CD14-positive monocyte (primary cell): Measurements from ENCODE around the gene PDPK1. TPM values are rescaled to one million over a fixed set of nuclear protein-coding genes. Genes with fewer than 3 reads are reported as not detected.
"Not testable (repeated sequence)": the region's sequence is repeated elsewhere in the genome, so short reads cannot be mapped to it uniquely, and the experiment has no call there.

ENCODE experiments used
- DNase-seq, 3 donors: peaks; one replicate each; pipeline ENCODE4 v3.0.0-alpha.2; 2011 to 2022
- H2AFZ ChIP-seq: 2 replicates; pipeline ENCODE4 v1.6.0; 2012; ENCODE audit warnings: mild to moderate bottlenecking, low read depth, low read length, inconsistent platforms; ENCODE audit not compliant: insufficient read depth, poor library complexity, severe bottlenecking
- H3K27ac ChIP-seq, 2 donors: 1 replicate in 1 of 2; 2 replicates in 1 of 2; pipeline ENCODE4 v1.5.1; 2012 to 2013; ENCODE audit warnings: low read length in 2 of 2, control low read depth in 1 of 2, inconsistent platforms in 1 of 2, low read depth in 1 of 2, mild to moderate bottlenecking in 1 of 2
- H3K27me3 ChIP-seq, 2 donors: one replicate each; pipeline versions ENCODE4 v1.6.0 to v1.6.1; 2011 to 2013; ENCODE audit warnings: low read length in 2 of 2; ENCODE audit not compliant: control insufficient read depth in 2 of 2, insufficient read depth in 2 of 2
- H3K36me3 ChIP-seq, 2 donors: replicated peaks in 1 of 2; 1 replicate in 1 of 2; 2 replicates in 1 of 2; pipeline versions ENCODE4 v1.5.1 to v1.6.1; 2012 to 2013; ENCODE audit warnings: low read length in 2 of 2, control low read depth in 1 of 2, inconsistent platforms in 1 of 2, mild to moderate bottlenecking in 1 of 2; ENCODE audit not compliant: insufficient read depth in 2 of 2, control insufficient read depth in 1 of 2
- H3K4me1 ChIP-seq, 2 donors: 1 replicate in 1 of 2; 2 replicates in 1 of 2; pipeline versions ENCODE4 v1.5.1 to v1.6.1; 2012 to 2013; ENCODE audit warnings: low read length in 2 of 2, control low read depth in 1 of 2, inconsistent platforms in 1 of 2, mild to moderate bottlenecking in 1 of 2, moderate library complexity in 1 of 2; ENCODE audit not compliant: insufficient read depth in 2 of 2, control insufficient read depth in 1 of 2
- H3K4me2 ChIP-seq: replicated peaks from 2 replicates; pipeline ENCODE3; 2012; ENCODE audit warnings: low read length, moderate library complexity, mild to moderate bottlenecking; ENCODE audit not compliant: poor library complexity, severe bottlenecking; ENCODE audit errors: extremely low read depth
- H3K4me3 ChIP-seq, 3 experiments: fragments of 200-600 bp in 1 of 3; sonication (generic) in 1 of 3; replicated peaks in 1 of 3; 1 replicate in 2 of 3; 2 replicates in 1 of 3; pipeline ENCODE4 v1.5.1; 2011 to 2013; ENCODE audit warnings: low read length in 3 of 3, mild to moderate bottlenecking in 3 of 3, control low read depth in 2 of 3, low read depth in 2 of 3, inconsistent platforms in 1 of 3, moderate library complexity in 1 of 3
- H3K79me2 ChIP-seq: 2 replicates; pipeline ENCODE4 v1.6.0; 2012; ENCODE audit warnings: mild to moderate bottlenecking, control low read depth, inconsistent platforms, low read length, moderate library complexity; ENCODE audit not compliant: insufficient read depth
- H3K9ac ChIP-seq: 2 replicates; pipeline ENCODE4 v1.6.0; 2017; ENCODE audit warnings: low read length, mild to moderate bottlenecking; ENCODE audit not compliant: insufficient read depth, poor library complexity, severe bottlenecking
- H3K9me3 ChIP-seq, 2 donors: replicated peaks in 1 of 2; 1 replicate in 1 of 2; 2 replicates in 1 of 2; pipeline versions ENCODE4 v1.5.1 to v1.6.1; 2012 to 2013; ENCODE audit warnings: low read length in 2 of 2, control low read depth in 1 of 2; ENCODE audit not compliant: control insufficient read depth in 1 of 2, insufficient read depth in 1 of 2
- H4K20me1 ChIP-seq: 2 replicates; pipeline ENCODE4 v1.6.0; 2012; ENCODE audit warnings: mild to moderate bottlenecking, low read length, control low read depth, moderate library complexity; ENCODE audit not compliant: insufficient read depth
- H3K27ac Mint-ChIP-seq, 7 donors: one replicate each; pipeline ENCODE4 v1.8.0; 2020; ENCODE audit warnings: mild to moderate bottlenecking in 7 of 7, mixed read lengths in 7 of 7, moderate library complexity in 6 of 7, inconsistent platforms in 2 of 7
- H3K27me3 Mint-ChIP-seq, 3 donors: one replicate each; pipeline ENCODE4 v1.8.0; 2021 to 2022; ENCODE audit warnings: low read depth in 3 of 3, mild to moderate bottlenecking in 3 of 3, mixed read lengths in 3 of 3, moderate library complexity in 3 of 3, inconsistent platforms in 1 of 3
- H3K36me3 Mint-ChIP-seq, 2 donors: one replicate each; pipeline ENCODE4 v1.8.0; 2020; ENCODE audit warnings: mixed read lengths in 2 of 2, inconsistent platforms in 1 of 2, mild to moderate bottlenecking in 1 of 2
- H3K4me1 Mint-ChIP-seq: one replicate; pipeline ENCODE4 v1.8.0; 2020; ENCODE audit warnings: mild to moderate bottlenecking, mixed read lengths
- H3K4me3 Mint-ChIP-seq, 2 donors: one replicate each; pipeline ENCODE4 v1.8.0; 2020; ENCODE audit warnings: mild to moderate bottlenecking in 2 of 2, mixed read lengths in 2 of 2, moderate library complexity in 1 of 2
- H3K9me3 Mint-ChIP-seq, 7 donors: one replicate each; pipeline ENCODE4 v1.8.0; 2020 to 2022; ENCODE audit warnings: mixed read lengths in 7 of 7, mild to moderate bottlenecking in 6 of 7, moderate library complexity in 6 of 7, inconsistent platforms in 2 of 7
- CTCF ChIP-seq: fragments of 200-600 bp; IDR thresholded peaks from one replicate; pipeline ENCODE4 v1.8.0; 2022; ENCODE audit warnings: antibody characterized with exemption, mild to moderate bottlenecking
- WGBS: methylation state at CpG from one replicate; pipeline ENCODE4 v1.1.5; 2013; ENCODE audit warnings: missing lambda C conversion rate; ENCODE audit not compliant: insufficient coverage; 5-methylcytosine and 5-hydroxymethylcytosine counted together
- intact Hi-C, 2 donors: fragments of 100-400 bp; cut with micrococcal nuclease; formaldehyde crosslinking; loops; one replicate each; pipeline versions ENCODE4 v1.15.0 to v1.15.1; 2023
- polyA plus RNA-seq, 3 donors: library from polyadenylated mRNA; depleted of rRNA in 1 of 3; unstranded in 2 of 3; stranded (reverse) in 1 of 3; fragments of 300-500 nt in 2 of 3; fragments of >200 nt in 1 of 3; fragmentation: Illumina TruSeq in 2 of 3; gene quantifications; 1 replicate in 2 of 3; 2 replicates in 1 of 3; pipeline ENCODE4 v1.2.3, GENCODE V29; 2012 to 2021

PDPK1 gene
- polyA plus RNA-seq, 3 donors, result 35.6 to 45.9 (median 38.6) TPM

- H3K27ac Mint-ChIP-seq, result peak overlapping the region in 1 of 7 donors; percentile 36
- whole genome bisulfite sequencing, result 96% methylated on average over 7 of the region's 12 CpGs
- H3K27ac ChIP-seq, result no peak overlapping the region
These were observed 73.7 kb downstream of the PDPK1 start for GRCh38 chr16:2611499-2611862.

GRCh38 chr16:2611877-2612276 lies 74.1 kb downstream of the PDPK1 start:
- H3K4me2 ChIP-seq, H3K27ac ChIP-seq, H3K27ac Mint-ChIP-seq, H3K9me3 Mint-ChIP-seq, H2AFZ ChIP-seq, H3K4me3 ChIP-seq, H3K27me3 Mint-ChIP-seq, H3K4me3 Mint-ChIP-seq, intact Hi-C loops, H3K27me3 ChIP-seq, H3K4me1 ChIP-seq, H3K9ac ChIP-seq, H3K9me3 ChIP-seq, DNase-seq: not testable (repeated sequence)
- peaks cover 26% of the 10 kb centered on the region for H3K79me2 ChIP-seq
- Mint-ChIP-seq H3K36me3 (peaks cover 24 to 27% of the 10 kb centered on the region in 2 donors), H3K4me1 (peaks cover 12% of the 10 kb centered on the region)
- H3K36me3 ChIP-seq, result peaks cover 20 to 27% of the 10 kb centered on the region in 2 donors
- H4K20me1 ChIP-seq, result peaks cover 30% of the 10 kb centered on the region
- no CpG with 5 or more reads among the region's 17 CpGs for WGBS

More at GRCh38 chr16:2611499-2611862, 73.7 kb downstream of the PDPK1 start:
- no peak for TF ChIP-seq CTCF
- Mint-ChIP-seq H3K27me3 (no peaks in the 10 kb centered on the region), H3K4me1 (peaks cover 12% of the 10 kb centered on the region), H3K36me3 (peaks cover 24 to 27% of the 10 kb centered on the region in 2 donors), H3K4me3 (no peak overlapping the region), H3K9me3 (no peaks in the 10 kb centered on the region)
- Histone ChIP-seq H3K9me3 (no peaks in the 10 kb centered on the region), H3K79me2 (peaks cover 26% of the 10 kb centered on the region), H3K36me3 (peaks cover 20 to 27% of the 10 kb centered on the region in 2 donors), H3K4me3 (no peak overlapping the region), H3K4me2 (no peak overlapping the region), H4K20me1 (peaks cover 30% of the 10 kb centered on the region), H3K4me1 (peaks cover 10 to 11% of the 10 kb centered on the region in 2 donors), H3K27me3 (no peaks in the 10 kb centered on the region), H2AFZ (no peak overlapping the region), H3K9ac (no peak overlapping the region)
- intact Hi-C loops, result no loop called here
- DNase-seq, result no peak

GRCh38 chr16:2613251-2613650 lies 75.4 kb downstream of the PDPK1 start:
- Histone ChIP-seq H3K79me2 (peaks cover 19% of the 10 kb centered on the region), H4K20me1 (peaks cover 21% of the 10 kb centered on the region), H3K36me3 (peaks cover 20 to 27% of the 10 kb centered on the region in 2 donors)
- peaks cover 24 to 27% of the 10 kb centered on the region in 2 donors for H3K36me3 Mint-ChIP-seq
- DNase-seq, H3K4me1 Mint-ChIP-seq, H3K9me3 Mint-ChIP-seq, H3K4me3 ChIP-seq, H3K27me3 ChIP-seq, H3K27me3 Mint-ChIP-seq, intact Hi-C loops, H2AFZ ChIP-seq, H3K27ac Mint-ChIP-seq, H3K4me3 Mint-ChIP-seq, H3K27ac ChIP-seq, H3K9me3 ChIP-seq, H3K4me1 ChIP-seq, H3K4me2 ChIP-seq, H3K9ac ChIP-seq: not testable (repeated sequence)
- no CpG with 5 or more reads among the region's 19 CpGs for WGBS
